Measurements from ENCODE around the gene CALM3.

The CALM3 gene

DNA sequence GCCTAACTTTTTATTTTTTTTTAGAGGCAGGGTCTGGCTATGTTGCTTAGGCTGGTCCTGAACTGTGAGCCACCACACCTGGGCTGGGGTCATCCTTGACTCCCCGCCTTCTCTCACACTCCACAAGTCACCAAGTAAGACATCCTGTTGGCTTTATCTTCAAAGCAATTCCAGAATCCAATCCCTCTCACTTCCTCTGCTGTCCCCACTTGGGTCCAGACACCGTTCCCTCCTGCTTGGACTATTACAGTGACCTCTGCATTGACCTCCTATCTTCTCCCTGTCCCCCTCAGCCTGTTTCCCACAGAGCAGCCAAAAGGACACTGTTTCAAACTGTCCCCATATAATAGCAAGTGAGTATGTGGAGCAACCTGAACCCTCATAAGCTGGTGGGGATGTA is 39.5 kb downstream of the CALM3 start:
- no peak for DNase-seq

DNA sequence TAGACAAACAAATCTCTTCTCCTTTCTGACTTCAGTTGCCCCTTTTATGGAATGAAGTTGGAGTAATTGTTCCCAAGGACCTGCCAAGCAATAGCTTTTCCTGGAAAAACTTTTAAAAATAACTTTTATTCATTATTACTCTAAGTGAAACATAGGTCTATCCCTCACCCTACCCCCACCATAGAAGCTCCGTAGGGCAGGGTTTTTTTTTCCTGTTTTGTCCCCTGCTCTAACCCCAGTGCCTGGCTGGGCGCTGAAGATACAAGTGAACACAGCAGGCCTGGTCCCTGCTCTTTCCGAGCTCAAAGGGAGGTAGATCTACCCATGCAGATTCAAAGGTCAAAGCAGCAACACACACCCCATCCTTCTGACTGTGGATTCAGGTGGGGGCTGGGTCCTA is 43.6 kb downstream of the CALM3 start:
- DNase-seq = no peak

DNA sequence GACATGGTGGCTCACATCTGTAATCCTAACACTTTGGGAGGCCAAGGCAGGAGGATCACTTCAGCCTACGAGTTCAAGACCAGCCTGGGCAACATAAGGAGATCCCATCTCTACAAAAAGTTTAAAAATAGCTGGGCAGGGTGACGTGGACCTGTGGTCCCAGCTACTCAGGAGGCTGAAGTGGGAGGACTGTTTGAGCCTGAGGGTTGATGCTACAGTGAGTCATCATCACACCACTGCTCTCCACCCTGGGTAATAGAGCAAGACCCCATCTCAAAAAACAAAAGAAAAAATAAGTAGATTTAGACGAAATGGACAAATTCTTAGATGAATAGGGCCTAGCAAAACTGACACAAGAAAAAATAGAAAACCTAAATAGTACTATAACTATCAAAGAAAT is 45.3 kb downstream of the CALM3 start:
- DNase-seq = no peak

DNA sequence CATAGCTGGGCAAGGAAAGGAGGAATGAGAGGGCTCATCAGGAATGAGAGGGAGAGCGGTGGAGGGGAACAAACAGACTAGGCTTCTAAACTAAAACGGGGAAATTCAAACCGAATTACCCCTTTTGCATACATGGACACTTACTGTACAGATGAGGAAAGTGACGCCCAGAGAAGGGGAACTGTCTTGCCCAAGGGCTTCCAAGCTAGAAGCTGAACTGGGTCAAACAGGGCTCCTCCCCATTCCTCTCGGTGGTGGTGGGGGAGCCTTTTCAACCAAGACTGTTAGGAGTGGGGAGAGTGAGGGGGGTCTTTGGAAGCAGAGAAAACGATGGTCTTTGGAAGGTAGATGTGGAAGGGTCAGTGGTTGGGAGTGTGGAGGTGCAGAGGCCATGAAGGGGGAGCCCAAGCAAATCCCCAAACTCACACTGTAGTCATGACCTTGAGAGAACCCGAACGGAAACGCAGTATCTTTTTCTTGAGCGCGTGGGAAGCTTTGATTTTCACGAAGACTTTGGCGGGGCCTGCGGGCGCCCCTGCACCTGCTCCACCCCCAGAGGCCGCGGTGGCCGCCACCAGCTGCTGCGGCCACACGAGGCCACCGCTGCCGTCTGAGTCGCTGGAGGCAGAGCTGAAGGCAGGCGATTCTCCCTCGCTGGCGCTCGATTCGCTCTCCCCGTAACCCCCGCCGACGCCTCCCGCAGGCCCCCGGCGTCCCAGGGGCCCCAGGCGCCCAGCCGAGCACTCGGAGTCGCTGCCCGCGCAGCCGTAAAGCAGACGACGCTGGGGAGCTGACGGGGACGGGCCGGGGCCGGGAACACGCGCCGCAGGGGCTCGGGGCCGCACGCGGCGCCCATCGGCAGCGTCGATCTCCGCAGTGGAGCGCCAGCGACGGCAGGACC is 47.2 kb downstream of the CALM3 start:
- DNase-seq = no peak

DNA sequence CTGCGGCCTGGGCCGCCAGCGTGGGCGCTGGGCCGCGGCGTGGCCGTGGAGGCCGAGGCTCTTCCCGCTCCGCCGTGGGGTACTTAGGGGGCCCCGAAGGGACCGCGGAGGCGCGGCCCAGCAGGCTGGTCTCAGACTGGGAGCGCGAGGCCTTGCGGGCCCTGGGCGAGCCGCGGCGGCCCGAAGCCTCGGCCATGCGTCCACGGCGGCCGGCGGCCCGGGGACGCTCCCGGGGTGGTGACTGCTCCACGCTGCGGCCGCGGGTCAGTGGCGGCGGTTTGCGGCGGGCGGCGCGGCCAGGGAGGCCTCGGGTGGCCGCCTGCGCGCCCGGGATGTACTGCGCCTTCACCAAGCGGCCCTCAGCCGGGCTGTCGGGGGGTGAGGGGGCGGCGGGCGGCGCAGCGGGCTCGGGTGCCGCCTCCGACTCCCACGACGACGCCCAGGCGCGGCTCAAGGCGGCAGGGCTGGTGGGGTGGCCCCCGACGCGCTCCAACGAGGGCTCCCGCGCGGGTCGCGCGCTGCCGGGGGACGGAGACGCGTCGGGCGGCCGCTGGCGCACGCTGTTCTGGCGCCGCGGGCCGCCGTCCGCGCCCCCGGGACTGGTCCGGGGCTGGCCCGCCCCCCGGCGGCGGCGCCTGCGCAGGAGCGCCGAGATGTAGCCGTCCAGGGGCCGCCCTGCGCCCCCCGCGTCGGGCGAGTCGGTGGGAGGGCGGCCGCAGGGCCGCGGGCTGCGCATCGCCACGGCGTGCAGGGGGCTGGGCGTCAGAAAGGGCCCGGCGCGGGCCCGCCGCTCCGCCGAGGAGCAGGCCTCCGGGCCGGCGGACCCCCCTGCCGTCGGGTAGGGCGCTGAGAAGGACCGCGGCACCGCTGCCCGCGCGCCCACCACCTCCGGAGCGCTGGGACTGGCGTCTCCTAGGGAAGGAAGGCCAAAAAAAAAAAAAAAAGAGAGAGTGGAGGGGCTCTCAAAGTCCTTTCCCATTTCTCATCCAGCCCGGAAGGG is 48.1 kb downstream of the CALM3 start:
- no peak for DNase-seq

DNA sequence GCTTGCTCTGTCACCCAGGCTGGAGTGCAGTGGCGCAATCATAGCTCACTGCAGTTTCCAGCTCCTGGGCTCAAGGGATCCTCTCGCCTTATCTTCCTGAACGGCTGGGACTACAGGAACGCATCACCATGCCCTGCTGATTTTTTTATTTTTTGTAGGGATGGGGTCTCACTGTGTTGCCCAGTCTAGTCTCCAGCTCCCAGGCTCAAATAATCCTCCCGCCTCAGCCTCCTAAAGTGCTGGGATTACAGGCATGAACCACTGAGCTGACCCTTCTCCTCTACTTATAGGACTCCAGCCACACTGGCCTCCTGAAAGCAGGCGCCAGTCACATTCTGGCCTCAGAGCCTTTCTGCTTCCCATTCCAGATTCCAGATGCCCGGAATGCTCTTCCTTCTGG is 49.3 kb downstream of the CALM3 start:
- no peak for DNase-seq

DNA sequence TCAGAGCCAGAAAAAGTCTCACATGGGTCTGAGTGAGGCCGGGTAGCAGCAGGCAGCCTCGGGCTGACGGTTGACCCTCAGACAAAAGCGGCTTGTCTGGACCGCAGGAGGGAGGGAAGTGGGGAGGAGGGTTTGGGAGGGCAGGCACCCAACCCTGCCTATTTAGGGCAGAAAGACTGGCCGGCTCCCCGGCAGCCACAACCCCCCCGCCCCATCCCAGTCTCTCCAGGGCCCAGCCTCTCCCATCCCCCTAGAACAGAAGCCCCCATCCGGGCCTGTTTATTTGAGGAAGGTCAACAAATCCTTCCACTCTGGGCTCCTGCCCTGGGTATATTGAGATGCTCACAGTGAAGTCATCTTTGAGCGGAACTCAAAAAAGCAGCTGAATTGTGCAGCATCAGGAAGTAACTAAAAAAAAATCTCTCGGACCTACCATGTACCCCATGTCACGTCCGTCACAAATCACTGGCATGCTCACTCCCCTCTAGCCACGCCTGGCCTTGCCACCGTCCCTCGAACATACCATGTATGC is 53.6 kb downstream of the CALM3 start:
- peak; percentile 44 for DNase-seq

DNA sequence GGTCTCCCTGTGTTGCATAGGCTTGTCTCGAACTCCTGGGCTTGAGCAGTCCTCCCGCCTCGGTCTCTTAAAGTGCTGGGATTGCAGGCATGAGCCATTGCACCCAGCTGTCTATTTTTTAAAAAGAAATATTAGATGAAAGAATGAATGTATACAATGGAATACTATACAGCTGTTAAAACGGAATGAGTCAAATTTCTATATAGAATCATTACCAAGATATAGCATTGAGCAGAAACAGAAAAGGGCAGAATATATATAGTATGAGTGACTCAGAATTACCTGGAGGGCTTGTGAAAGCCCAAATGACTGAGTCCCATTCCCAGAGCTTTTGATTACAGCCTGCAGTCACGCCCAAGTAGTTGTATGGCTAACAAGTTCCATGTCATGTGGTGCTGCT is 55.4 kb downstream of the CALM3 start:
- DNase-seq = no peak

DNA sequence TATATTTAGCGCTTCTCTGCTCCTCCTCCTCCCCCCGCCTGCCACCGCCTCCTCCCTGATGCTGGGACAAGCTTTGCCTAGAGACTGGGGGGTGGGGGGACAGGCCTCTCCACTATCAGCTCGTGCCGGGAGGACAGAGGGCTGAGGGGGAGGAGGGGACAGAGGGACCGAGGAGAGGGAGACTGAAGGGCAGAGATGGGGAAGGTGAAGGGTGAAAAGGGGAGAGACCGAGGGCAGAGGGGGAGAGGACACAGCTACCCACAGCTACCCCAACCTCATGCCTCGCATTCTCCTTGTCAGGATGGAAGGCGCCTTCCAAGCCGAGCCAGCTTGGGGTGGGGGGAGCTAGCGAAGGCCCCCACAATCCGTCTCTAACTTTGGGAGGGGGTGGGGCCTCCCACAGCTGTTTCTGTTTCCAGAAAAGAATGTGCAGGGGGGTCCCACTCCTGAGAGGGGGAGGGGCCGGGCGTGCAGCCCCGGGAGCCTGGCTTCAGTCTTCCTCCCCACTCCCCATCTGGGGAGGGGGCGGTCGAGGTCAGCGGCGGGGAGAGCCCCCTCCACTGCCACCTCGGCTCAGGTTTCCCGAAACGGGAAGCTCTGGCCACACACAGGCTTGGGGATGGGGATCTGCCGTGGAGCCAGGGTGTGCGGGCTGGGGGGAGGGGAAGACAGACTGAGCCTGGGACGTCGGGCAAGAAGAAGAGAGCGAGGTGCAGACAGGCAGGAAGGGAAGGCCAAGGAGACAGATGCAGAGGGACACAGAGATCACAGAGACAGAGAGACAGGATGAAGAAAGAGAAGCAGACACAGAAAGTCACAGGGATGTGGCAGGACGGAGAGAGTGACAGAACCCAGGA is 58.2 kb downstream of the CALM3 start:
- DNase-seq = no peak

DNA sequence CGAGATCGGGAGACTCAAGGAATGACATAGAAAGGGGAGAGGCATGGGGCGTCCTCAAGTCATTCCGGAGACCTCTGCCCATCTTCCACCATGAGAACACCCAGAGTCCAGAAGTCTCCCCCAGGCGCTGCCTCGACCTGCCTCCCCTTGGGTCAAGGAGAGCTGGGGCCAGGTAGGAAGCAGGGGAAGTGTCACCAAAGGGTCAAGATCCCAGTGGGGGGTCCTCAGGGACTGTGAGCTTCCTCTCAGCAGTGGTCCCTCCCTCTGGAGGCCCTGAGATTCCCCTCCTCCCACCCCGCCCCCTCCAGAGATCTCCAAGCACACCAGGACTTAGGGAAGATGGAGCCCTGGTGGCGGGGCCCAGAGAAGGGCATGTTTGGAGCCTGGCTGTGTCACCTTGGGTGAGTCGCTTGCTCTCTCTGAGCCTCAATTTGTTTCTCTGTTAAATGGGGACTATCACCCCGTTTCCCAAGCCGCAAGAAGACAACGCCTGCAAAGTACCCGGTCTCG is 58.9 kb downstream of the CALM3 start:
- no peak for DNase-seq
